GM23338 (cell line): ENCODE results near the gene SEZ6L.

Experiments
- CREB1 ChIP-seq: fragments of 250-450 bp; sonication (Bioruptor Pico); IDR thresholded peaks from 2 replicates; pipeline ENCODE4 v1.5.0; 2020; ENCODE audit warnings: low read depth, mild to moderate bottlenecking, moderate library complexity
- CTCF ChIP-seq, 2 experiments: fragments of 200-600 bp in 1 of 2; sonication (generic) in 1 of 2; conservative IDR thresholded peaks; 2 replicates each; pipeline versions ENCODE4 v1.5.1 to v1.6.1; 2016 to 2017; ENCODE audit warnings: antibody characterized with exemption in 2 of 2, low read depth in 2 of 2, mild to moderate bottlenecking in 2 of 2, moderate library complexity in 1 of 2
- EZH2 ChIP-seq: fragments of 200-600 bp; sonication (generic); IDR thresholded peaks from one replicate; pipeline ENCODE4 v1.8.0; 2017; ENCODE audit warnings: antibody characterized with exemption, mild to moderate bottlenecking, low read depth; ENCODE audit not compliant: unreplicated experiment
- EZH2phosphoT487 ChIP-seq: fragments of 200-600 bp; sonication (generic); IDR thresholded peaks from one replicate; pipeline ENCODE4 v1.8.1; 2018; ENCODE audit warnings: antibody characterized with exemption; ENCODE audit not compliant: unreplicated experiment
- JUNB ChIP-seq: IDR thresholded peaks from one replicate; pipeline ENCODE4 v1.6.1; 2016; ENCODE audit warnings: antibody characterized with exemption; ENCODE audit not compliant: unreplicated experiment
- NANOG ChIP-seq: IDR thresholded peaks from 2 replicates; pipeline ENCODE4 v1.6.1; 2016; ENCODE audit warnings: antibody characterized with exemption, borderline replicate concordance
- POLR2AphosphoS5 ChIP-seq: IDR thresholded peaks from 2 replicates; pipeline ENCODE4 v1.6.1; 2016; ENCODE audit warnings: antibody characterized with exemption, low read depth
- REST ChIP-seq: IDR thresholded peaks from one replicate; pipeline ENCODE4 v1.6.1; 2018; ENCODE audit warnings: antibody characterized with exemption; ENCODE audit not compliant: unreplicated experiment
- STAT1 ChIP-seq: IDR thresholded peaks from one replicate; pipeline ENCODE4 v1.6.1; 2016; ENCODE audit warnings: antibody characterized with exemption; ENCODE audit not compliant: unreplicated experiment
- ZNF114 ChIP-seq: fragments of 250-450 bp; sonication (Bioruptor Pico); IDR thresholded peaks from 2 replicates; pipeline ENCODE4 v1.5.0; 2020; ENCODE audit warnings: mild to moderate bottlenecking, moderate library complexity

- no peak for TF ChIP-seq CTCF (conservative IDR thresholded peaks at IDR 0.05; ENCODE audit: low read depth in 2 of 2)
- TF ChIP-seq POLR2AphosphoS5: no peak
- no peak for TF ChIP-seq EZH2
- no peak for TF ChIP-seq JUNB
- no peak for TF ChIP-seq ZNF114 (CRISPR knock-in tag)
- TF ChIP-seq EZH2phosphoT487: no peak
- no peak for TF ChIP-seq REST
- no peak for TF ChIP-seq NANOG
- no peak for TF ChIP-seq STAT1
- TF ChIP-seq CREB1: no peak
These were observed 225.5 kb downstream of the SEZ6L start for GRCh38 chr22:26394777-26395176.
